ENCODE measurements around the gene FOXL3.

DNA sequence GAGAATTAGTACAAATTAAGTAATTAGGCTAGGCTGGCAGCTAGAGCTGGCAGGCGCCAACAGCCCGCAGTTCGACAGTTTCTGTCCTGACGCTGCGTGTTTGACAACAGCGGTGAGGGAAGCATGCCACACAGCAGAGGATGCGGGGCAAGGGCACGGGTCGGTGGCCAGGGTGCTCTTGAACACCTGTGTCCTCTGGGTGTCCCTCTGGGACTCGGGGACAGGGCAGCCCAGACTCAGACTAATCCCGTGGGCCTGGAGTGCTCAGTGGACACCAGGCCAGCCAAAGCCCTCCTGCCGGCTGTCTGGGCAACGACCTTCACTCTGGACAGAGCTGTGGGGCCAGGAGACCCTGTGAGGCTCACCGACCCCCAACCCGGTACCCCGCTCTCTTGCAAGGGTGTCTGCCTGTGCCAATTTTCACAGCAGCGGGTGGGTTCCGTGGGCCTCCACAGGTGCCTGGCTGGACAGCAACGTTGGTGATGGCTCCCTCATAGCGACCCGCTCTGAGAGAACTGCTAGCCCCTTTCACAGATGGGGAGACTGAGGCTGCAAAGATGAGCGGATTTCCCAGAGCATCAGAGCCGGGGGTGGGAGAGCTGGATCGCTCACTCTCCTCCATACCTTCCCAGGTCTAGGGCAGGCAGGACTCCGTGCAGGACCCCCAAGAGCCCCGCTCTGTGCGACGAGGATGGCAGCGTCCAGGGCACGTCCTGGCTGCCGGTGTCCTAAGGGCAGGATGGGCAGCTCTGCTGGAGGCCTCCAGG is 48.5 kb downstream of the FOXL3 start:
- TF ChIP-seq, protein P1, sequence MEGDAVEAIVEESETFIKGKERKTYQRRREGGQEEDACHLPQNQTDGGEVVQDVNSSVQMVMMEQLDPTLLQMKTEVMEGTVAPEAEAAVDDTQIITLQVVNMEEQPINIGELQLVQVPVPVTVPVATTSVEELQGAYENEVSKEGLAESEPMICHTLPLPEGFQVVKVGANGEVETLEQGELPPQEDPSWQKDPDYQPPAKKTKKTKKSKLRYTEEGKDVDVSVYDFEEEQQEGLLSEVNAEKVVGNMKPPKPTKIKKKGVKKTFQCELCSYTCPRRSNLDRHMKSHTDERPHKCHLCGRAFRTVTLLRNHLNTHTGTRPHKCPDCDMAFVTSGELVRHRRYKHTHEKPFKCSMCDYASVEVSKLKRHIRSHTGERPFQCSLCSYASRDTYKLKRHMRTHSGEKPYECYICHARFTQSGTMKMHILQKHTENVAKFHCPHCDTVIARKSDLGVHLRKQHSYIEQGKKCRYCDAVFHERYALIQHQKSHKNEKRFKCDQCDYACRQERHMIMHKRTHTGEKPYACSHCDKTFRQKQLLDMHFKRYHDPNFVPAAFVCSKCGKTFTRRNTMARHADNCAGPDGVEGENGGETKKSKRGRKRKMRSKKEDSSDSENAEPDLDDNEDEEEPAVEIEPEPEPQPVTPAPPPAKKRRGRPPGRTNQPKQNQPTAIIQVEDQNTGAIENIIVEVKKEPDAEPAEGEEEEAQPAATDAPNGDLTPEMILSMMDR (IDR thresholded peaks at IDR 0.05), result no peak
- TF ChIP-seq POLR2A (IDR thresholded peaks at IDR 0.05), result no peak

Measured in testis (tissue), 2 donors.